Suppressor macrophage treated with lipopolysaccharide for 1 hour (primary cell): ENCODE measurements around the gene SNX15.
A peak's percentile ranks its signal among the peaks of the same experiment; 100 is the strongest.

Experiments
- DNase-seq, 3 donors: peaks; one replicate each; pipeline ENCODE4 v3.0.0-alpha.2; 2020 to 2022

The SNX15 gene

DNA sequence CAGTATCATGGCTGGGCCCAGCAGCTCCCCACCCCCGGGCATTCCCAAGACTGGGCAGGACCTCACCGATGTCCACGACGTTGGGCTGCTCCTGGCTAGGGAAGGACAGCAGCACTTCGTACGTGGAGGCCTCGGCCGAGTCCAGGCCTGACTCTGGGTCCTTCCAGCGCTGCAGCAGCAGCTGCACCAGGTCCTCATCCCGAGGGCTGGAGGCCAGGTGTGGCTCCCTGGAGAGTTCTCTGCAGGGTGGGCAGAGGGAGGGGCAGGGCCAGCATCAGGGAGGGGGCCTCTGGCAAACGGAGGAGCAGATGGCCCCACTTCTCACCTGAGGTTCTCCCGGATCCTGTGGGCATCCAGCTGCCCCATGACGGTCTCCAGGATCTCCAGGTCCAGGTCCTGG lies 30.8 kb downstream of the SNX15 start:
- DNase-seq, result no peak

DNA sequence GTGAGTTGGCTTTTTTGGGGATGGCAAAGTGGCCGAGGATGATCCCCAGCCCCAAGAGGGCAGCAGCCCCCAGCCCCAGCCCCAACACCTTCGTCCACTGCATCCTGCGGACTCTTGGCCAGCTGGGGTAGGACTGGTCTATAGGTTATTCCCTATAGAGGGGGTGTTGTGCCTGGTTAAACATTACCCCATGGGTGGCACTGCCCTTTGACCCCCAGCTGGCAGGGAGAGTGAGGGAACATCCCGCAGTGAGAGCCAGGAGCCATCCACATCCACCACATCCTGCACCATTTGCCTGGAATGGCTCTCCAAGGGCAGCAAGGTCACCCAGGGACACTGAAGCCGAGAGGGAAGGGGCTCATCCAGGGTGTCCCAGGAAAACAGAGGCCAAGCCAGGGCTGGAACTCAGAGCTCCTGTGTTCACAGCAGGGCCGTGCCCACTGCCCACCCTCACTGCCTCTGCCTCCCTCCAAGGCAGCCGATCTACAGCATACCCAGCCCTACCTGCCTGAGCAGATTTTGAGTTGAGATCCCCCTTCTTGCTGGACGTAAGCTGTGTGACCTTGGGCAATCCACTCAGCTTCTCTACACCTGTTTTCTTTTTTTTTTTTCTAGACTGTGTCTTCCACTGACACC lies 31.3 kb downstream of the SNX15 start, which contains the start of gene NAALADL1:
Gene NAALADL1, minus strand, starts transcription at position 135 of the 636 bp plus-strand sequence. Its CDS starts 32 bp downstream, at position 103.
- DNase-seq, result no peak

DNA sequence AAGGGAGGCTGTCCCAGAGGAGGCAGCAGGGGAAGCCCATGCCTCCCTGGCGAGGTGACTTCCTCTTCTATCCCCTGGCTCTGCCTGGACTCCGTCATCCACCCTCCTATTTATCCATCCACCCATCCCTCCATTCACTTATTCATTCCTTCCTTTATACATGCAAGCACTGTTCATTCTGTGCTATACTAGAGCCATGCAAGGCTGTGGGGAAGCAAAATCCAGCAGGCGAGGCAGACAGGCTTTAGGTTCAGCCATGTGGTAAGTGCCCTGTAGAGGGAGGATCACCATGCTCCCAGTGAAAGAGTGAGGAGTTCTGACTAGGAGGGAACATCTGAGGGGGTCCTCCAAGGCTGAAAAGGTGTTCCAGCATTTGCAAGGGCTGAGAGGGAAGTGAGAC lies 32.3 kb downstream of the SNX15 start:
- no peak for DNase-seq

DNA sequence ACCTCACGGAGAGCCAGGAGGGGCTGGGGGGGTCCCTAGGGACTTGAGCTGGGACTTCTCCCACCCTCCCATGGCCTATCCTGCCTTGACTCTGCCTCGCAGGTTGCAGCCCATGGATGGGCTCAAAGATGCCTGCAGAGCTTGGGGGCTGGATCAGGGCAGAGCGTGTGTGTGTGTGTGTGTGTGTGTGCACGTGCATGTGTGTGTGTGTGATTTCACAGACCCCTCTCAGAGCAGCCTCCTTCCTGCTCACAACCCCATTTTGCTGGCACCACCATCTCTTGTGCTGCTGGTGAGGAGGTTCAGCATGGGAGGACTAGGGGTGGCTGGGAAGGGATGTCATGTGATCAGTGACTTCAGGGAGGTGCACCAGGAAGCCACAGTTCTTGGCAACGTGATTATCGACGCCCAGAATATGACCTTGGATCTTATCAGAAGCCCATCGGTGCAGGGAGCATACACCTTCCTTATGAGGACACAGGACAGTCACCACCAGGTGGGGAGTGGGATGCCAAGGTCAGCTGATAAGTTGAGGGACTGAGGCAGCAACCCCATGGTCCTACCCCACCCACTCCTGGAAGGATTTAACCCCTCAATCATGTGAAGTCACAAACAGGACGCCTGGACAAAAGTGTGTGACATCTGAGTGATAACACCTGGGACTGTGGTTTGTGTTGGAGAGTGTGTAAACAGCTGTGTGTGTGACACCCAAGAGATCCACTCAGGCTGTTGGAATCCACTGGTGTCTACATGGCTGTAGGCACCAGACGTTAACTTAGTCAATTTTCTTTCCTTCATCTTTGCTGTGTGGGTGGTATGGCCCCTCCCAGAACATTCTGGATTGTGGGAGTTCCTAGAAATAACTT lies 33.0 kb downstream of the SNX15 start:
- no peak for DNase-seq

DNA sequence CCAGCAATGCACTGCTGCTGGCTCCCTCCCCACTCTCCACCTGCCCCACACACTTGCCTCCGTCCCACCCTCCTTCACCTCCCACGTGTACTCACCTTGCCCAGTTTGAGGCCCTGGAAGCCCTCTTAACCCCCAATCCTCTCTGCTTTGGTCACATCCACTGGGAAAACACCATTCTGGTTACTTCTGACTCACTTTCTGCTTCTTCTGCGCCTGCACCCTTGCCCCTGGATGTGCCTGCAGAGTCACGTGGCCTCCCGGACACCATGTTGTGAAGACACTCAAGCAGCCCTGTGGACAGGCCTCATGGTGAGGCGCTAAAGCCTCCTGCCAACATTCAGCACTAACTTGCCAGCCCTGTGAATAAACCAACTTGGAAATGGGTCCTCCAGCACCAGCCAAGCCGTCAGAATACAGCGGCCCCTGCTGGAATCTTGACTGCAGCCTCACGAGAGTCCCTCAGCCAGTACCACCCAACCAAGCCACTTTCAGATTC lies 33.7 kb downstream of the SNX15 start:
- peak; percentile 24 to 28 (median 27) for DNase-seq

- DNase-seq, result no peak
Observed at GRCh38 chr11:65063532-65063931, 36.3 kb downstream of the SNX15 start.

GRCh38 chr11:65064847-65065240 lies 37.6 kb downstream of the SNX15 start:
- no peak for DNase-seq

GRCh38 chr11:65065851-65066250 lies 38.6 kb downstream of the SNX15 start:
- peak in 2 of 3 donors; percentile 26 to 62 for DNase-seq

GRCh38 chr11:65066315-65066714 lies 39.1 kb downstream of the SNX15 start:
- no peak for DNase-seq

DNA sequence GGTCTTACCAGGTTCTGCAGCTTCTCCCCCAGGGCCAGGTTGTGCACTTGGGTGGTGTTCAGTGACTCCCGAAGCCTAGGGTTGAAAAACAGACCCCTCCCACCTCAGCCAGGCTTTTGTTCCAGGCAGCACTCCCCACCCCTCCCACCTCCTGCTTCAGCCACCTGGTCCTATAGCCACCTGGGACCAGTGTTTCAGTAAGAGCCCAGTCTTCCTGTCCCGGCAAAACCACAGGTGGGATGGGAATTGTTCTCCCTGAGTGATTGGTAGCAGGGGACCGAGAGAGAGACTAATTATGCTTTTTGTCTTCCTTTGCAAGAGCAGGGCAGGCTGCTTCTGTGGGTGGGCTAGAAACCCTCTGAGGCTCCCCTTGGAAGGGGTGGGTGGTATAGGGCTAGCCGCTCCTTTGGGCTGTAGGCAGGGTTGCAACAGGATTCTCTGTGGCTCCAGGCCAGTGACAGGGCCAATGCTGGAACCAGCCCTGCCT lies 39.6 kb downstream of the SNX15 start:
- no peak for DNase-seq

- DNase-seq, result no peak
Observed at GRCh38 chr11:65067446-65067845, 40.2 kb downstream of the SNX15 start.

- peak; percentile 36 to 63 (median 56) for DNase-seq
Observed at GRCh38 chr11:65069217-65069616, 42.0 kb downstream of the SNX15 start.

DNA sequence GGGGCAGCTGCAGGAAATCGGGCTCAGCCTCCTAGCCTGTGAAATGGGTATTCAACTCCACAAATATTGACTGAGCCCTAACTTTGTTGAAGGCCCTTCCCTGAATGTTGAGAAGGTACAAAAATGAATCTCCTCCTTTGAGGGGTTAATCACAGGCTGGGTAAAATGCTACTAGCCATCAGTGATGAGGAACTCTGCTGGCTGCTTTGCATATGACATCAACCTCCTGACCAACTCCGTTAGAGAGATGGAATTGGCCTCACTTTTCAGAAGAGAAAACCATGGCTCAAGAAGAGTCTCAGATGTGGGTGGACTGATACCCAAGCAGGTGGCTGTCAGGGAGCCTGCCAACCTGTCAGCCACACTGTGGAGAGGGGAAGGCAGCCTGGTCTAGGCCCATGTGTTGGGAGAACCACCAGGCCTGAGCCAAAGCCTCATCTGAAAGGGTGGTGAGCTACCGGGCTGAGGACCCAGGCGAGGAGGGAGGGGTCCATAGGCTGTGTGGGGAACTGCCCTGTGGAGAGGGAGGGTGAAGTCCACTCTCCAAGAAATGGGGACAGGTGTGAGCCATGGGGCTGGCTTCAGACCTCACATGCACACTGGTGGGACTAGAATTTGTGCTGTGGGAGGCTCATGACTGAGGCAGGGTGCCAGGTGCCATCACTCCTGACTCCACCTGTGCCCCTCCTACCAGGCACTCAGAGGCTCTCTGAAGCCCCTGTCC lies 44.8 kb downstream of the SNX15 start:
- DNase-seq, result peak; percentile 38 to 51 (median 49)

- DNase-seq, result no peak
Observed at GRCh38 chr11:65072631-65072966, 45.4 kb downstream of the SNX15 start.

GRCh38 chr11:65077451-65077850 lies 50.2 kb downstream of the SNX15 start:
- DNase-seq, result peak; percentile 43 to 57 (median 46)

DNA sequence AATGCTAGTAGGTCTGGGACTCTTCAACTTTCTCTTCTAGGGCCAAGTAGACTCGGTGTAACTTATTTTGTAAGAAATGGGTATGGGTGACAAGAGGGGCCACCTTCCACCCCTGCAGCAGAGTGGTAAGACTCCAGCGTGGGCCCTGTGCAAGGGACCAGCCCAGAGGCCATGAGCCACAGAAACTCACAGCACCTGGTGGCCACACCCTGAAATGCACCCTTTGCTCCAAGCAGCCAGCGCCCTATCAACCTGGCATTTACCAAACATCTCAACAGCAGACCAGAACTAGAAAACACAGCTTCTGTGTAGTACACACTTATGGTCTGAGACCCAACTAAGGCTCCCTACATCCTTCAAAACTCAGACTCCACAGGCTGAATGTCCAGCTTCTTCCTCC lies 50.9 kb downstream of the SNX15 start:
- peak; percentile 57 to 70 (median 66) for DNase-seq

GRCh38 chr11:65078786-65079342 lies 51.6 kb downstream of the SNX15 start:
- no peak for DNase-seq

DNA sequence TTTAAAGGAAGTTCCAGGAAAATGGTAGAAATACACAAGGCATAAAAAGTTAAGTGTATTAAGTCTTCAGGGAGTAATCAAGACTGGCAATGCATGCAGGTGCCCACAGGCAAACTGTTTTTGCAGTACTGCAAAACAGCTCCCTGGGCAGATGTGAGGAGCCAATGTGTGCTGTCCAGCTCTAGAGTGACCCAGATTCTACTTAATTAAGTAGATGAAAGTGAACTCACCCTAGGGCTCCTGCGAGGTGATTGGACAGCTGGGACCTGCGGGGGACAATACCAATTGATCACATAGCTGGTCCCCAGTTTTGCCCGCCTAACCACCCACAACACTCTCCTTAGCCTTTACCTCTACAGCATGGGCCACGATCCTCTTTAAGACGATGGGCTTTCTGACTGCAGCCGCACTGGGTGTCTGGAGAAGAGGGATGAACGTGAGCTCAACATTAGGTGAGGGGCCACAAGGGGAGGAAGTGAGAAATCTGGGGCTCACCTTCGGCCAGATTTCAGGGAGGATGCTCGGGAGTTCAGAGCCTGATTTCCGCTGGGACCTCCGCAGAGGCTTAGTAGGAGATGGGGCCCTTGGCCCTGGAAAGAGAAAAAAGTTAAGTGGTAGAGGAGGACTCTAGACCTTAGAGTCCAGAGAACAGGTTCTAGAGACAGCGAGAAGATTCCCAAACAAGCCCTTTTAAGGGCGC lies 56.0 kb downstream of the SNX15 start:
- no peak for DNase-seq

DNA sequence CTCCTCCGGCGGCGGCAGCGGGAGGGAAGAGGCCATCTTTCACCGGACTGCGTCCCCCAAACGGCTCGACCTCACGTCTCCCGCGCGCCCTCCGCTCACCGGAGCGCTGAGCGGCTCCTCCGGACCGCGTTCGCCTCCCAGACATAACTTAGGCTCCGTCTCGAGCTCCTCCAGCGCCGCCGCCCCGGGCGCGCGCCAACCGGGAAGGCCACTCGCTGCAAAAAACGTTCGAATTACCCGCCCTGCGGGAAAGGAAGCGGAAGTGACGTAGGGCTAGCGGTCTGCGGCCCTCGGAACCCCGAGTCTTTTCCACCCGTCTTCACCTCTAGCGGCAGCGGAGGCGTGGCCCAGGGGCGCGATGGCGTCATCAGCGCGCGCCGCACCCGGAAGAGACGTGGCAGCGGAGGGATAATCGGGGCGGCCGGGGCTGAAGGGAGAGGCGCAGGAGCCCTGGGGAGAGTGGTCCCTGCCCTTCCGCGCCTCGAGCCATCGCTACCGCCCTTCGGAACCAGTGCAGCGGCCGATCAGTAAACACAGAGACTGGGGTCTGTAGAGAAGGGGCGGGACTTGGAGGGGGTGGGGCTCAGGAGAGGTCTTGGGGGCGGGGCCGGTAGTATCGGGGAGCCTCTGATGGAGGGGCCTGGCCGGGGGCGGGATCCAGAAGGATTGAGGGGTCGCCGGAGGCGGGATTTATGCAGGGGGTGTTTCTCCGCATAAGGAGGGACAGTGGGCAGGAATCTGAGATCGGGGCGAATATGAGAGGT lies 56.8 kb downstream of the SNX15 start, which contains the start of the genes CDCA5 and ZFPL1:
Gene CDCA5, minus strand, starts transcription at position 207 of the 764 bp plus-strand sequence. Its CDS starts 62 bp downstream, at position 145.
Gene ZFPL1, plus strand, starts transcription at position 389 of the 764 bp plus-strand sequence. CDS start 477 bp downstream, outside the sequence.
- DNase-seq, result peak; percentile 97 to 99 (median 98)

DNA sequence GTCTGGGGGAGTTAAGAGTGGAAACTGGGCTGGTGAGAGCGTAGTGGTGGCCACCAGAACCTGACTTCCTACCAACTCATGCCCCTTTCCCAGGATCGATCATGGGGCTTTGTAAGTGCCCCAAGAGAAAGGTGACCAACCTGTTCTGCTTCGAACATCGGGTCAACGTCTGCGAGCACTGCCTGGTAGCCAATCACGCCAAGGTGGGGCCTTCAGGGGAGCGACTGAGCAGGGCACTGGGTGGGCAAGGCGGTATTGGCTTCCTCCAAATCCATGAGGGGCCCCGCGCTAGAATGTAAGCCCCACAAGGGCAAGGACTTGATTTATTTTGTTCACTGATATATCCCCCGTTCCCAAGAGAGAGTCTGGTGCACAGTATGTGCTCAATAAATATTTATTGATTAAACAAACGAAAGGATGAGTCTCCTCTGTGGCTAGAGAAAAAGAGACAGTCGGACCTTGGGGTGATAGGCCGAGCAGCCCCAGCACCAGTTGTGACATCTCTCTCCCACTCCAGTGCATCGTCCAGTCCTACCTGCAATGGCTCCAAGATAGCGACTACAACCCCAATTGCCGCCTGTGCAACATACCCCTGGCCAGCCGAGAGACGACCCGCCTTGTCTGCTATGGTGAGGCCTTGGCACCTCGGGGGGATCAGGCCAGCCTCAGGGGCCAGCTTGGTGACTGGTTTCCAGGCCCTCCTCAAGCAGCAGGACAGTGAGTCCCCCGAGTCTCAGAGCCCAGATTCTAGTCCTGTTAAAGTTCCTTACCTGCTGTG lies 57.5 kb downstream of the SNX15 start:
- DNase-seq, result no peak
